WTC11 (cell line): ENCODE results near the gene LRRC10. TPM values are rescaled to one million over a fixed set of nuclear protein-coding genes. Genes with fewer than 3 reads are reported as not detected.

ENCODE experiments used
- ATAC-seq: fragments of 200-7000 bp; cut with Tn5 transposase; 2 replicates; pipeline ENCODE4 v1.10.0; 2021; ENCODE audit warnings: mild to moderate bottlenecking, moderate library complexity
- CTCF ChIA-PET: fragments of 300-600 bp; sonication (Branson Sonifier 250); formaldehyde crosslinking; loops from one replicate; lab custom pipeline; 2021; ENCODE audit warnings: antibody characterized with exemption; lab: Charles Lee
- POLR2A ChIA-PET: fragments of 350-600 bp; sonication (Branson Sonifier 250); formaldehyde crosslinking; loops from one replicate; lab custom pipeline; 2021; ENCODE audit warnings: antibody characterized with exemption; lab: Charles Lee
- DNase-seq: peaks from one replicate; pipeline ENCODE4 v3.0.0; 2021; ENCODE audit warnings: low spot score
- H3K27ac Mint-ChIP-seq: 2 replicates; pipeline ENCODE4 v1.8.0; 2021; ENCODE audit warnings: mixed read lengths
- H3K27me3 Mint-ChIP-seq: 2 replicates; pipeline ENCODE4 v1.8.0; 2021; ENCODE audit warnings: low read depth, mild to moderate bottlenecking, moderate library complexity, mixed read lengths
- H3K36me3 Mint-ChIP-seq: 2 replicates; pipeline ENCODE4 v1.8.0; 2021; ENCODE audit warnings: mixed read lengths
- H3K4me1 Mint-ChIP-seq: 2 replicates; pipeline ENCODE4 v1.8.0; 2022; ENCODE audit warnings: mixed read lengths
- H3K4me3 Mint-ChIP-seq: 2 replicates; pipeline ENCODE4 v1.8.0; 2021; ENCODE audit warnings: mild to moderate bottlenecking, moderate library complexity, mixed read lengths
- H3K9me3 Mint-ChIP-seq: 2 replicates; pipeline ENCODE4 v1.8.0; 2021; ENCODE audit warnings: mixed read lengths
- CBFB ChIP-seq: sonication (generic); formaldehyde crosslinking; IDR thresholded peaks from 2 replicates; pipeline ENCODE4 v1.8.1; 2022; ENCODE audit warnings: mild to moderate bottlenecking, low read depth, missing genetic modification reagents
- CREB1 ChIP-seq: sonication (generic); formaldehyde crosslinking; IDR thresholded peaks from 2 replicates; pipeline ENCODE4 v1.8.0; 2023; ENCODE audit warnings: mild to moderate bottlenecking, missing genetic modification reagents
- EMX1 ChIP-seq: fragments of 250-450 bp; sonication (Bioruptor Pico); IDR thresholded peaks from 2 replicates; pipeline ENCODE4 v1.8.0; 2021; ENCODE audit warnings: mild to moderate bottlenecking
- FOXK1 ChIP-seq: sonication (generic); formaldehyde crosslinking; IDR thresholded peaks from 2 replicates; pipeline ENCODE4 v1.8.0; 2022; ENCODE audit warnings: mild to moderate bottlenecking, moderate library complexity, missing genetic modification reagents
- GTF2I ChIP-seq: fragments of 250-450 bp; sonication (Bioruptor Pico); conservative IDR thresholded peaks from 2 replicates; pipeline ENCODE4 v1.4.0; 2021; ENCODE audit warnings: mild to moderate bottlenecking
- HMGA2 ChIP-seq: fragments of 250-450 bp; sonication (Bioruptor Pico); IDR thresholded peaks from 2 replicates; pipeline ENCODE4 v1.4.0; 2021; ENCODE audit warnings: mild to moderate bottlenecking, moderate library complexity
- MYBL2 ChIP-seq: sonication (generic); formaldehyde crosslinking; IDR thresholded peaks from 2 replicates; pipeline ENCODE4 v1.8.1; 2023; ENCODE audit warnings: mild to moderate bottlenecking, moderate library complexity, missing genetic modification reagents
- TCF7 ChIP-seq: sonication (generic); formaldehyde crosslinking; IDR thresholded peaks from 2 replicates; pipeline ENCODE4 v1.8.0; 2022; ENCODE audit warnings: mild to moderate bottlenecking, low read depth, missing genetic modification reagents, moderate library complexity
- TEAD1 ChIP-seq: sonication (generic); formaldehyde crosslinking; IDR thresholded peaks from 2 replicates; pipeline ENCODE4 v1.8.0; 2022; ENCODE audit warnings: mild to moderate bottlenecking, missing genetic modification reagents
- TP53 ChIP-seq: sonication (generic); formaldehyde crosslinking; IDR thresholded peaks from 2 replicates; pipeline ENCODE4 v1.8.1; 2023; ENCODE audit warnings: mild to moderate bottlenecking, missing genetic modification reagents
- ZBTB21 ChIP-seq: sonication (generic); formaldehyde crosslinking; IDR thresholded peaks from 2 replicates; pipeline ENCODE4 v1.8.1; 2023; ENCODE audit warnings: mild to moderate bottlenecking, missing genetic modification reagents, borderline replicate concordance
- ZNF138 ChIP-seq: sonication (generic); formaldehyde crosslinking; conservative IDR thresholded peaks from 2 replicates; pipeline ENCODE4 v1.8.1; 2022; ENCODE audit warnings: mild to moderate bottlenecking, moderate library complexity, missing genetic modification reagents
- ZNF317 ChIP-seq: sonication (generic); formaldehyde crosslinking; IDR thresholded peaks from 2 replicates; pipeline ENCODE4 v1.8.1; 2023; ENCODE audit warnings: low read depth, mild to moderate bottlenecking, moderate library complexity, missing genetic modification reagents, borderline replicate concordance
- total RNA-seq: library from RNA; stranded (reverse); gene quantifications from 3 replicates; pipeline ENCODE4 v1.2.3, GENCODE V29; 2021
- TF ChIP-seq, protein P1 (sequence below): sonication (generic); formaldehyde crosslinking; IDR thresholded peaks from 2 replicates; pipeline ENCODE4 v1.8.0; 2023; ENCODE audit warnings: missing genetic modification reagents, mild to moderate bottlenecking, borderline replicate concordance
- TF ChIP-seq, protein P2 (sequence below): fragments of 250-450 bp; sonication (Bioruptor Pico); IDR thresholded peaks from 2 replicates; pipeline ENCODE4 v1.9.0; 2021; ENCODE audit warnings: mild to moderate bottlenecking
- TF ChIP-seq, protein P3 (sequence below): sonication (generic); formaldehyde crosslinking; IDR thresholded peaks from 2 replicates; pipeline ENCODE4 v1.8.0; 2023; ENCODE audit warnings: mild to moderate bottlenecking, missing genetic modification reagents
- TF ChIP-seq, protein P4 (sequence below): sonication (generic); formaldehyde crosslinking; IDR thresholded peaks from 2 replicates; pipeline ENCODE4 v1.8.1; 2023; ENCODE audit warnings: mild to moderate bottlenecking, missing genetic modification reagents
- TF ChIP-seq, protein P5 (sequence below): sonication (generic); formaldehyde crosslinking; IDR thresholded peaks from 2 replicates; pipeline ENCODE4 v1.8.0; 2022; ENCODE audit warnings: missing genetic modification reagents
- TF ChIP-seq, protein P6 (sequence below): sonication (generic); formaldehyde crosslinking; IDR thresholded peaks from 2 replicates; pipeline ENCODE4 v1.8.0; 2022; ENCODE audit warnings: mild to moderate bottlenecking, missing genetic modification reagents
- TF ChIP-seq, protein P7 (sequence below): sonication (generic); formaldehyde crosslinking; IDR thresholded peaks from 2 replicates; pipeline ENCODE4 v1.8.1; 2022; ENCODE audit warnings: mild to moderate bottlenecking, moderate library complexity, missing genetic modification reagents

Gene LRRC10
- total RNA-seq, 1 experiment from 2014 or later = not detected

DNA sequence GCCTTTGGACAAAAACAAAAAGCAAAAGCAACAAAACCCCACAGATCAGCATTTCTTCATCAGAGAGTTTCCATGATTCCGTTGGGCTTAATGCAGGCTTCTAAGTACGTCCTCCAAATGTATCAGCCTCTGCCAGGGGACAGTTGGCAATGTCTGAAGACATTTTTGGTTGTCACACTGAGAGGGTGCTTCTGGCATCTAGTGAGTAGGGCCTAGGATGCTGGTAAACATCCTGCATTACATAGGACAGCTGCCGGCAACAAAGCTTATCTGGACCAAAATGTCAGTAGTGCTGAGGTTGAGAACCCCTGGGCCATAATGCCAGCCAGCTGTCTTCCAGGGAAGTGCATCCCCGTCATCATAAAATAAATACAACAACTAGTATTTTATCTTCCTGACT is 9.4 kb upstream of the LRRC10 start (continued):
- TF ChIP-seq, protein P1, sequence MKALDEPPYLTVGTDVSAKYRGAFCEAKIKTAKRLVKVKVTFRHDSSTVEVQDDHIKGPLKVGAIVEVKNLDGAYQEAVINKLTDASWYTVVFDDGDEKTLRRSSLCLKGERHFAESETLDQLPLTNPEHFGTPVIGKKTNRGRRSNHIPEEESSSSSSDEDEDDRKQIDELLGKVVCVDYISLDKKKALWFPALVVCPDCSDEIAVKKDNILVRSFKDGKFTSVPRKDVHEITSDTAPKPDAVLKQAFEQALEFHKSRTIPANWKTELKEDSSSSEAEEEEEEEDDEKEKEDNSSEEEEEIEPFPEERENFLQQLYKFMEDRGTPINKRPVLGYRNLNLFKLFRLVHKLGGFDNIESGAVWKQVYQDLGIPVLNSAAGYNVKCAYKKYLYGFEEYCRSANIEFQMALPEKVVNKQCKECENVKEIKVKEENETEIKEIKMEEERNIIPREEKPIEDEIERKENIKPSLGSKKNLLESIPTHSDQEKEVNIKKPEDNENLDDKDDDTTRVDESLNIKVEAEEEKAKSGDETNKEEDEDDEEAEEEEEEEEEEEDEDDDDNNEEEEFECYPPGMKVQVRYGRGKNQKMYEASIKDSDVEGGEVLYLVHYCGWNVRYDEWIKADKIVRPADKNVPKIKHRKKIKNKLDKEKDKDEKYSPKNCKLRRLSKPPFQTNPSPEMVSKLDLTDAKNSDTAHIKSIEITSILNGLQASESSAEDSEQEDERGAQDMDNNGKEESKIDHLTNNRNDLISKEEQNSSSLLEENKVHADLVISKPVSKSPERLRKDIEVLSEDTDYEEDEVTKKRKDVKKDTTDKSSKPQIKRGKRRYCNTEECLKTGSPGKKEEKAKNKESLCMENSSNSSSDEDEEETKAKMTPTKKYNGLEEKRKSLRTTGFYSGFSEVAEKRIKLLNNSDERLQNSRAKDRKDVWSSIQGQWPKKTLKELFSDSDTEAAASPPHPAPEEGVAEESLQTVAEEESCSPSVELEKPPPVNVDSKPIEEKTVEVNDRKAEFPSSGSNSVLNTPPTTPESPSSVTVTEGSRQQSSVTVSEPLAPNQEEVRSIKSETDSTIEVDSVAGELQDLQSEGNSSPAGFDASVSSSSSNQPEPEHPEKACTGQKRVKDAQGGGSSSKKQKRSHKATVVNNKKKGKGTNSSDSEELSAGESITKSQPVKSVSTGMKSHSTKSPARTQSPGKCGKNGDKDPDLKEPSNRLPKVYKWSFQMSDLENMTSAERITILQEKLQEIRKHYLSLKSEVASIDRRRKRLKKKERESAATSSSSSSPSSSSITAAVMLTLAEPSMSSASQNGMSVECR (CRISPR knock-in tag) = no peak
- TF ChIP-seq, protein P2, sequence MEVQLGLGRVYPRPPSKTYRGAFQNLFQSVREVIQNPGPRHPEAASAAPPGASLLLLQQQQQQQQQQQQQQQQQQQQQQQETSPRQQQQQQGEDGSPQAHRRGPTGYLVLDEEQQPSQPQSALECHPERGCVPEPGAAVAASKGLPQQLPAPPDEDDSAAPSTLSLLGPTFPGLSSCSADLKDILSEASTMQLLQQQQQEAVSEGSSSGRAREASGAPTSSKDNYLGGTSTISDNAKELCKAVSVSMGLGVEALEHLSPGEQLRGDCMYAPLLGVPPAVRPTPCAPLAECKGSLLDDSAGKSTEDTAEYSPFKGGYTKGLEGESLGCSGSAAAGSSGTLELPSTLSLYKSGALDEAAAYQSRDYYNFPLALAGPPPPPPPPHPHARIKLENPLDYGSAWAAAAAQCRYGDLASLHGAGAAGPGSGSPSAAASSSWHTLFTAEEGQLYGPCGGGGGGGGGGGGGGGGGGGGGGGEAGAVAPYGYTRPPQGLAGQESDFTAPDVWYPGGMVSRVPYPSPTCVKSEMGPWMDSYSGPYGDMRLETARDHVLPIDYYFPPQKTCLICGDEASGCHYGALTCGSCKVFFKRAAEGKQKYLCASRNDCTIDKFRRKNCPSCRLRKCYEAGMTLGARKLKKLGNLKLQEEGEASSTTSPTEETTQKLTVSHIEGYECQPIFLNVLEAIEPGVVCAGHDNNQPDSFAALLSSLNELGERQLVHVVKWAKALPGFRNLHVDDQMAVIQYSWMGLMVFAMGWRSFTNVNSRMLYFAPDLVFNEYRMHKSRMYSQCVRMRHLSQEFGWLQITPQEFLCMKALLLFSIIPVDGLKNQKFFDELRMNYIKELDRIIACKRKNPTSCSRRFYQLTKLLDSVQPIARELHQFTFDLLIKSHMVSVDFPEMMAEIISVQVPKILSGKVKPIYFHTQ = no peak
- no peak for TF ChIP-seq EMX1 (CRISPR knock-in tag)
- TF ChIP-seq, protein P3, sequence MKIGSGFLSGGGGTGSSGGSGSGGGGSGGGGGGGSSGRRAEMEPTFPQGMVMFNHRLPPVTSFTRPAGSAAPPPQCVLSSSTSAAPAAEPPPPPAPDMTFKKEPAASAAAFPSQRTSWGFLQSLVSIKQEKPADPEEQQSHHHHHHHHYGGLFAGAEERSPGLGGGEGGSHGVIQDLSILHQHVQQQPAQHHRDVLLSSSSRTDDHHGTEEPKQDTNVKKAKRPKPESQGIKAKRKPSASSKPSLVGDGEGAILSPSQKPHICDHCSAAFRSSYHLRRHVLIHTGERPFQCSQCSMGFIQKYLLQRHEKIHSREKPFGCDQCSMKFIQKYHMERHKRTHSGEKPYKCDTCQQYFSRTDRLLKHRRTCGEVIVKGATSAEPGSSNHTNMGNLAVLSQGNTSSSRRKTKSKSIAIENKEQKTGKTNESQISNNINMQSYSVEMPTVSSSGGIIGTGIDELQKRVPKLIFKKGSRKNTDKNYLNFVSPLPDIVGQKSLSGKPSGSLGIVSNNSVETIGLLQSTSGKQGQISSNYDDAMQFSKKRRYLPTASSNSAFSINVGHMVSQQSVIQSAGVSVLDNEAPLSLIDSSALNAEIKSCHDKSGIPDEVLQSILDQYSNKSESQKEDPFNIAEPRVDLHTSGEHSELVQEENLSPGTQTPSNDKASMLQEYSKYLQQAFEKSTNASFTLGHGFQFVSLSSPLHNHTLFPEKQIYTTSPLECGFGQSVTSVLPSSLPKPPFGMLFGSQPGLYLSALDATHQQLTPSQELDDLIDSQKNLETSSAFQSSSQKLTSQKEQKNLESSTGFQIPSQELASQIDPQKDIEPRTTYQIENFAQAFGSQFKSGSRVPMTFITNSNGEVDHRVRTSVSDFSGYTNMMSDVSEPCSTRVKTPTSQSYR (CRISPR knock-in tag) = no peak
- TF ChIP-seq GTF2I (CRISPR knock-in tag) = no peak
- TF ChIP-seq ZNF317 (CRISPR knock-in tag) = no peak
- no peak for TF ChIP-seq CBFB
- no peak for TF ChIP-seq FOXK1
- no peak for TF ChIP-seq HMGA2
- no peak for TF ChIP-seq TCF7 (CRISPR knock-in tag)

DNA sequence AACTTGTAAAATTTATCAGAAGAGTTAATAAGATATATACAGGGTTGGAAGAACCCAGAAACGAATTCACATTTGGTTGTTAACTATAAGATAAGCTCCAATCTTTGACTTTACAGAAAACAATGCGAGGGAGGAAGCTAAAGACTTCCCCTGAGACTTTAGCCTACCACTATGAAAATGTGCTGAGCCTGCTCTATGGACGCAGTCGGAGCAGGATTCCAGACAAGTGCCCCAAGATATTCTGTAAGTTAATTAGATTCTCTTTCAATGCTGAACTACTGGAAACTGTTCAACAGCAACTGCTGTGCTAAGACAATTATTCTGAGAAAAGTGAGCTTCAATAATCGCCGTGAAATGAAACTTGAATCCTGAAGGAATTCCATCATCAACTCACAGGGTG is 8.3 kb upstream of the LRRC10 start:
- no peak for ATAC-seq
- CTCF ChIA-PET = interaction anchor here (0.6 to 2.1 kb wide), 3 partner anchors 11 to 105 kb away, joined by 3 to 6 read pairs (median 4); no protein-coding TSS in a partner anchor
- TF ChIP-seq TEAD1 (CRISPR knock-in tag) (no peak), EMX1 (CRISPR knock-in tag) (no peak), MYBL2 (CRISPR knock-in tag) (no peak), TCF7 (CRISPR knock-in tag) (no peak), TP53 (CRISPR knock-in tag) (no peak), ZNF138 (CRISPR knock-in tag) (no peak), CBFB (no peak), CREB1 (CRISPR knock-in tag) (no peak), ZBTB21 (CRISPR knock-in tag) (no peak), GTF2I (CRISPR knock-in tag) (no peak)
- TF ChIP-seq, protein P4, sequence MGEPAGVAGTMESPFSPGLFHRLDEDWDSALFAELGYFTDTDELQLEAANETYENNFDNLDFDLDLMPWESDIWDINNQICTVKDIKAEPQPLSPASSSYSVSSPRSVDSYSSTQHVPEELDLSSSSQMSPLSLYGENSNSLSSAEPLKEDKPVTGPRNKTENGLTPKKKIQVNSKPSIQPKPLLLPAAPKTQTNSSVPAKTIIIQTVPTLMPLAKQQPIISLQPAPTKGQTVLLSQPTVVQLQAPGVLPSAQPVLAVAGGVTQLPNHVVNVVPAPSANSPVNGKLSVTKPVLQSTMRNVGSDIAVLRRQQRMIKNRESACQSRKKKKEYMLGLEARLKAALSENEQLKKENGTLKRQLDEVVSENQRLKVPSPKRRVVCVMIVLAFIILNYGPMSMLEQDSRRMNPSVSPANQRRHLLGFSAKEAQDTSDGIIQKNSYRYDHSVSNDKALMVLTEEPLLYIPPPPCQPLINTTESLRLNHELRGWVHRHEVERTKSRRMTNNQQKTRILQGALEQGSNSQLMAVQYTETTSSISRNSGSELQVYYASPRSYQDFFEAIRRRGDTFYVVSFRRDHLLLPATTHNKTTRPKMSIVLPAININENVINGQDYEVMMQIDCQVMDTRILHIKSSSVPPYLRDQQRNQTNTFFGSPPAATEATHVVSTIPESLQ (CRISPR knock-in tag) = no peak
- TF ChIP-seq, protein P5, sequence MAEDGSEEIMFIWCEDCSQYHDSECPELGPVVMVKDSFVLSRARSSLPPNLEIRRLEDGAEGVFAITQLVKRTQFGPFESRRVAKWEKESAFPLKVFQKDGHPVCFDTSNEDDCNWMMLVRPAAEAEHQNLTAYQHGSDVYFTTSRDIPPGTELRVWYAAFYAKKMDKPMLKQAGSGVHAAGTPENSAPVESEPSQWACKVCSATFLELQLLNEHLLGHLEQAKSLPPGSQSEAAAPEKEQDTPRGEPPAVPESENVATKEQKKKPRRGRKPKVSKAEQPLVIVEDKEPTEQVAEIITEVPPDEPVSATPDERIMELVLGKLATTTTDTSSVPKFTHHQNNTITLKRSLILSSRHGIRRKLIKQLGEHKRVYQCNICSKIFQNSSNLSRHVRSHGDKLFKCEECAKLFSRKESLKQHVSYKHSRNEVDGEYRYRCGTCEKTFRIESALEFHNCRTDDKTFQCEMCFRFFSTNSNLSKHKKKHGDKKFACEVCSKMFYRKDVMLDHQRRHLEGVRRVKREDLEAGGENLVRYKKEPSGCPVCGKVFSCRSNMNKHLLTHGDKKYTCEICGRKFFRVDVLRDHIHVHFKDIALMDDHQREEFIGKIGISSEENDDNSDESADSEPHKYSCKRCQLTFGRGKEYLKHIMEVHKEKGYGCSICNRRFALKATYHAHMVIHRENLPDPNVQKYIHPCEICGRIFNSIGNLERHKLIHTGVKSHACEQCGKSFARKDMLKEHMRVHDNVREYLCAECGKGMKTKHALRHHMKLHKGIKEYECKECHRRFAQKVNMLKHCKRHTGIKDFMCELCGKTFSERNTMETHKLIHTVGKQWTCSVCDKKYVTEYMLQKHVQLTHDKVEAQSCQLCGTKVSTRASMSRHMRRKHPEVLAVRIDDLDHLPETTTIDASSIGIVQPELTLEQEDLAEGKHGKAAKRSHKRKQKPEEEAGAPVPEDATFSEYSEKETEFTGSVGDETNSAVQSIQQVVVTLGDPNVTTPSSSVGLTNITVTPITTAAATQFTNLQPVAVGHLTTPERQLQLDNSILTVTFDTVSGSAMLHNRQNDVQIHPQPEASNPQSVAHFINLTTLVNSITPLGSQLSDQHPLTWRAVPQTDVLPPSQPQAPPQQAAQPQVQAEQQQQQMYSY = no peak
- TF ChIP-seq, protein P6, sequence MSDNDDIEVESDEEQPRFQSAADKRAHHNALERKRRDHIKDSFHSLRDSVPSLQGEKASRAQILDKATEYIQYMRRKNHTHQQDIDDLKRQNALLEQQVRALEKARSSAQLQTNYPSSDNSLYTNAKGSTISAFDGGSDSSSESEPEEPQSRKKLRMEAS = no peak
- TF ChIP-seq, protein P7, sequence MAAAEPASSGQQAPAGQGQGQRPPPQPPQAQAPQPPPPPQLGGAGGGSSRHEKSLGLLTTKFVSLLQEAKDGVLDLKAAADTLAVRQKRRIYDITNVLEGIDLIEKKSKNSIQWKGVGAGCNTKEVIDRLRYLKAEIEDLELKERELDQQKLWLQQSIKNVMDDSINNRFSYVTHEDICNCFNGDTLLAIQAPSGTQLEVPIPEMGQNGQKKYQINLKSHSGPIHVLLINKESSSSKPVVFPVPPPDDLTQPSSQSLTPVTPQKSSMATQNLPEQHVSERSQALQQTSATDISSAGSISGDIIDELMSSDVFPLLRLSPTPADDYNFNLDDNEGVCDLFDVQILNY (CRISPR knock-in tag) = no peak

More for the DNA sequence above, 8.3 kb upstream of the LRRC10 start:
- Mint-ChIP-seq H3K9me3 (no peaks in the 10 kb centered on the region), H3K27me3 (peaks cover 5% of the 10 kb centered on the region), H3K4me3 (no peak overlapping the region), H3K4me1 (no peaks in the 10 kb centered on the region), H3K36me3 (no peaks in the 10 kb centered on the region), H3K27ac (no peak overlapping the region)
- no peak for DNase-seq
- POLR2A ChIA-PET = interaction anchor here (0.6 kb wide), 1 partner anchor 334 kb away, joined by 8 read pairs; no protein-coding TSS in a partner anchor
